OCI-LY3 (cell line): Measurements from ENCODE around the gene STIM2.

Experiments used
- H2AFZ ChIP-seq: fragments of 200-600, 300-600 bp; shearing (Covaris generic); 2 replicates; pipeline ENCODE4 v1.6.0; 2014; ENCODE audit warnings: antibody characterized with exemption, low read depth, low read length
- H3K27ac ChIP-seq: fragments of 200-600, 300-600 bp; sonication (generic); 2 replicates; pipeline ENCODE4 v1.5.1; 2014; ENCODE audit warnings: mild to moderate bottlenecking, low read length, moderate library complexity, mixed read lengths
- H3K27me3 ChIP-seq: fragments of 200-600, 300-600 bp; sonication (generic); 2 replicates; pipeline ENCODE4 v1.6.1; 2014; ENCODE audit warnings: low read depth, low read length, mixed read lengths
- H3K36me3 ChIP-seq: fragments of 200-600, 300-600 bp; sonication (generic); replicated peaks from 2 replicates; pipeline ENCODE3; 2014; ENCODE audit warnings: low read depth, low read length, mixed read lengths
- H3K4me1 ChIP-seq: fragments of 300-600, 200-600 bp; sonication (generic); 2 replicates; pipeline ENCODE4 v1.6.1; 2014; ENCODE audit warnings: low read length, mixed read lengths
- H3K4me2 ChIP-seq: fragments of 200-600, 300-600 bp; sonication (generic); 2 replicates; pipeline ENCODE4 v1.6.1; 2014; ENCODE audit warnings: low read length, mixed read lengths
- H3K4me3 ChIP-seq: fragments of 300-600, 200-600 bp; sonication (generic); 2 replicates; pipeline ENCODE4 v1.5.1; 2014; ENCODE audit warnings: antibody characterized with exemption, mild to moderate bottlenecking, low read length, moderate library complexity
- H3K79me2 ChIP-seq: fragments of 300-600, 200-600 bp; shearing (Covaris generic); 2 replicates; pipeline ENCODE4 v1.6.1; 2014; ENCODE audit warnings: mild to moderate bottlenecking, low read length, mixed read lengths
- H3K9ac ChIP-seq: fragments of 300-600, 200-600 bp; shearing (Covaris generic); 2 replicates; pipeline ENCODE4 v1.6.0; 2014; ENCODE audit warnings: mild to moderate bottlenecking, low read length, moderate library complexity
- H3K9me3 ChIP-seq: fragments of 200-600, 300-600 bp; shearing (Covaris generic); 2 replicates; pipeline ENCODE4 v1.6.1; 2014; ENCODE audit warnings: low read length, mixed read lengths; ENCODE audit not compliant: insufficient read depth
- H4K20me1 ChIP-seq: fragments of 200-600, 300-600 bp; sonication (generic); 2 replicates; pipeline ENCODE4 v1.6.1; 2016; ENCODE audit warnings: low read length, mixed read lengths; ENCODE audit not compliant: insufficient read depth
- CTCF ChIP-seq: fragments of 200-600, 300-600 bp; sonication (generic); IDR thresholded peaks from 2 replicates; pipeline ENCODE4 v1.5.1; 2014; ENCODE audit warnings: antibody characterized with exemption, low read length, low read depth
- EZH2phosphoT487 ChIP-seq: fragments of 200-600 bp; shearing (Covaris generic); IDR thresholded peaks from 2 replicates; pipeline ENCODE4 v1.6.1; 2018; ENCODE audit warnings: antibody characterized with exemption, mixed run types, low read depth

The STIM2 gene

GRCh38 chr4:26866781-26867180 lies 6.1 kb downstream of the STIM2 start:
- no peaks in the 10 kb centered on the region for H3K27me3 ChIP-seq
- no peak overlapping the region for H3K27ac ChIP-seq
- no peaks in the 10 kb centered on the region for H3K9me3 ChIP-seq
- TF ChIP-seq EZH2phosphoT487 = no peak
- TF ChIP-seq CTCF = no peak
- no peak overlapping the region for H3K4me2 ChIP-seq
- peaks cover 60% of the 10 kb centered on the region for H3K79me2 ChIP-seq
- no peaks in the 10 kb centered on the region for H3K36me3 ChIP-seq
- H3K4me1 ChIP-seq = peaks cover 44% of the 10 kb centered on the region
- H2AFZ ChIP-seq = no peak overlapping the region
- H3K4me3 ChIP-seq = no peak overlapping the region
- no peak overlapping the region for H3K9ac ChIP-seq
- peaks cover 34% of the 10 kb centered on the region; the same call in 1 of the 2 replicates for H4K20me1 ChIP-seq

GRCh38 chr4:26867914-26868684 lies 7.5 kb downstream of the STIM2 start:
- H3K79me2 ChIP-seq = peaks cover 48% of the 10 kb centered on the region
- H3K27me3 ChIP-seq = no peaks in the 10 kb centered on the region
- no peaks in the 10 kb centered on the region for H3K36me3 ChIP-seq
- peaks cover 36% of the 10 kb centered on the region for H3K4me1 ChIP-seq
- H2AFZ ChIP-seq = no peak overlapping the region
- H3K9ac ChIP-seq = peak overlapping the region; percentile 17; the same call in 1 of the 2 replicates
- peaks cover 23% of the 10 kb centered on the region; the same call in 1 of the 2 replicates for H4K20me1 ChIP-seq
- no peak overlapping the region for H3K27ac ChIP-seq
- H3K4me3 ChIP-seq = peak overlapping the region; percentile 36
- no peaks in the 10 kb centered on the region for H3K9me3 ChIP-seq
- TF ChIP-seq CTCF (no peak), EZH2phosphoT487 (no peak)
- peak overlapping the region; percentile 56 for H3K4me2 ChIP-seq

GRCh38 chr4:26870576-26871262 lies 10.1 kb downstream of the STIM2 start:
- H3K4me3 ChIP-seq = no peak overlapping the region

More at GRCh38 chr4:26870576-26871262, 10.1 kb downstream of the STIM2 start:
- no peak for TF ChIP-seq EZH2phosphoT487
- TF ChIP-seq CTCF = no peak
- Histone ChIP-seq H3K9ac (no peak overlapping the region), H4K20me1 (peaks cover 21% of the 10 kb centered on the region; the same call in 1 of the 2 replicates), H3K27me3 (no peaks in the 10 kb centered on the region), H3K4me2 (no peak overlapping the region), H3K4me1 (peaks cover 23% of the 10 kb centered on the region), H3K79me2 (peaks cover 33% of the 10 kb centered on the region), H3K9me3 (no peaks in the 10 kb centered on the region), H3K27ac (no peak overlapping the region), H3K36me3 (no peaks in the 10 kb centered on the region), H2AFZ (no peak overlapping the region)
